B cell (primary cell): ENCODE data around the gene TMEM219. TPM values are rescaled to one million over a fixed set of nuclear protein-coding genes. Genes with fewer than 3 reads are reported as not detected.

Experiments
- ATAC-seq: fragments of 200-7000 bp; cut with Tn5 transposase; one replicate; pipeline ENCODE4 v1.10.0; 2021; ENCODE audit warnings: low read depth, mild to moderate bottlenecking, moderate number of reproducible peaks, moderate library complexity
- CTCF ChIA-PET: fragments of 350-600 bp; sonication (Branson Sonifier 250); formaldehyde crosslinking; loops from one replicate; lab custom pipeline; 2021; ENCODE audit warnings: antibody characterized with exemption, inconsistent platforms; lab: Charles Lee
- POLR2A ChIA-PET: fragments of 350-600 bp; sonication (Branson Sonifier 250); formaldehyde crosslinking; loops from one replicate; lab custom pipeline; 2021; ENCODE audit warnings: antibody characterized with exemption; lab: Charles Lee
- DNase-seq: peaks from one replicate; pipeline ENCODE4 v3.0.0; 2013
- H2AFZ ChIP-seq: 2 replicates; pipeline ENCODE4 v1.6.1; 2012; ENCODE audit warnings: mild to moderate bottlenecking, low read depth, low read length; ENCODE audit not compliant: insufficient read depth, poor library complexity, severe bottlenecking
- H3K27ac ChIP-seq, 2 donors: 1 replicate in 1 of 2; 2 replicates in 1 of 2; pipeline ENCODE4 v1.5.1; 2012 to 2013; ENCODE audit warnings: low read length in 2 of 2, mild to moderate bottlenecking in 2 of 2, moderate library complexity in 1 of 2
- H3K27me3 ChIP-seq, 4 experiments: fragments of 200-600 bp in 1 of 4; sonication (generic) in 1 of 4; replicated peaks in 1 of 4; 1 replicate in 2 of 4; 2 replicates in 2 of 4; pipeline versions ENCODE4 v1.6.1 to v1.7.0; 2013 to 2016; ENCODE audit warnings: low read length in 3 of 4, mild to moderate bottlenecking in 2 of 4, mixed read lengths in 1 of 4, moderate library complexity in 1 of 4; ENCODE audit not compliant: insufficient read depth in 4 of 4, control insufficient read depth in 3 of 4; ENCODE audit errors: control extremely low read depth in 1 of 4
- H3K36me3 ChIP-seq, 2 experiments: replicated peaks in 1 of 2; 1 replicate in 1 of 2; 2 replicates in 1 of 2; pipeline versions ENCODE4 v1.6.1 to v1.7.1; 2013; ENCODE audit warnings: low read length in 1 of 2; ENCODE audit not compliant: insufficient read depth in 2 of 2, control insufficient read depth in 1 of 2; ENCODE audit errors: control extremely low read depth in 1 of 2, extremely low read depth in 1 of 2
- H3K4me1 ChIP-seq, 2 donors: fragments of 200-600 bp in 1 of 2; sonication (generic) in 1 of 2; 1 replicate in 1 of 2; 2 replicates in 1 of 2; pipeline versions ENCODE4 v1.5.1 to v1.6.1; 2013 to 2017; ENCODE audit warnings: low read length in 2 of 2; ENCODE audit not compliant: control insufficient read depth in 2 of 2, insufficient read depth in 2 of 2
- H3K4me2 ChIP-seq: replicated peaks from 2 replicates; pipeline ENCODE3; 2012; ENCODE audit warnings: mild to moderate bottlenecking, low read depth, low read length; ENCODE audit not compliant: poor library complexity, severe bottlenecking
- H3K4me3 ChIP-seq, 5 experiments: fragments of 200-600 bp in 1 of 5; sonication (generic) in 1 of 5; 1 replicate in 3 of 5; 2 replicates in 2 of 5; pipeline versions ENCODE4 v1.5.1 to v1.7.0; 2011 to 2016; ENCODE audit warnings: low read length in 4 of 5, mild to moderate bottlenecking in 4 of 5, low read depth in 2 of 5, control low read depth in 1 of 5, moderate library complexity in 1 of 5; ENCODE audit not compliant: insufficient read depth in 1 of 5; ENCODE audit errors: control extremely low read depth in 1 of 5, extremely low read depth in 1 of 5
- H3K79me2 ChIP-seq: fragments of 200-600 bp; sonication (generic); one replicate; pipeline ENCODE4 v1.6.0; 2016; ENCODE audit warnings: low read length; ENCODE audit not compliant: control insufficient read depth, insufficient read depth
- H3K9ac ChIP-seq: fragments of 200-600 bp; sonication (generic); 2 replicates; pipeline ENCODE4 v1.6.1; 2017; ENCODE audit warnings: mild to moderate bottlenecking, low read length, moderate library complexity
- H3K9me3 ChIP-seq, 3 donors: one replicate each; pipeline versions ENCODE4 v1.6.1 to v1.7.1; 2013; ENCODE audit warnings: low read length in 2 of 3; ENCODE audit not compliant: control insufficient read depth in 2 of 3, insufficient read depth in 1 of 3; ENCODE audit errors: control extremely low read depth in 1 of 3
- H4K20me1 ChIP-seq: 2 replicates; pipeline ENCODE4 v1.6.0; 2012; ENCODE audit warnings: mild to moderate bottlenecking, low read length; ENCODE audit not compliant: insufficient read depth, control insufficient read depth, poor library complexity, severe bottlenecking
- H3K27ac Mint-ChIP-seq: one replicate; pipeline ENCODE4 v1.8.0; 2021; ENCODE audit warnings: mixed read lengths
- H3K27me3 Mint-ChIP-seq: one replicate; pipeline ENCODE4 v1.8.0; 2021; ENCODE audit warnings: mixed read lengths
- H3K4me1 Mint-ChIP-seq: one replicate; pipeline ENCODE4 v1.8.0; 2021; ENCODE audit warnings: mixed read lengths
- H3K4me3 Mint-ChIP-seq: one replicate; pipeline ENCODE4 v1.8.0; 2021; ENCODE audit warnings: mixed read lengths
- H3K9me3 Mint-ChIP-seq: one replicate; pipeline ENCODE4 v1.8.0; 2022; ENCODE audit warnings: mixed read lengths; ENCODE audit not compliant: insufficient read depth
- EZH2 ChIP-seq: IDR thresholded peaks from 2 replicates; pipeline ENCODE4 v1.6.1; 2012; ENCODE audit warnings: borderline replicate concordance, low read depth, mild to moderate bottlenecking, moderate library complexity, low read length; ENCODE audit not compliant: insufficient read depth, poor library complexity, severe bottlenecking
- WGBS: methylation state at CpG from one replicate; pipeline ENCODE4 v1.1.5; 2013; ENCODE audit warnings: missing lambda C conversion rate; ENCODE audit not compliant: insufficient coverage; 5-methylcytosine and 5-hydroxymethylcytosine counted together
- intact Hi-C: fragments of 100-400 bp; cut with micrococcal nuclease; formaldehyde crosslinking; loops from one replicate; pipeline ENCODE4 v1.10.0; 2022
- polyA plus RNA-seq: library from polyadenylated mRNA; depleted of rRNA; stranded (reverse); fragments of >200 nt; gene quantifications from 2 replicates; pipeline ENCODE4 v1.2.3, GENCODE V29; 2012
- total RNA-seq, 2 donors: library from RNA; stranded (reverse); fragments of 120-200 nt in 1 of 2; gene quantifications; 1 replicate in 1 of 2; 2 replicates in 1 of 2; pipeline versions ENCODE4 v1.2.3 to v1.2.4, GENCODE V29; 2013 to 2022
- TF ChIP-seq, protein P1 (sequence below): fragments of 200-600 bp; IDR thresholded peaks from one replicate; pipeline ENCODE4 v1.8.0; 2022; ENCODE audit warnings: antibody characterized with exemption, mild to moderate bottlenecking

The TMEM219 gene
- total and polyA plus RNA-seq, 2 donors (not counting 1 experiment from before 2014, with no cell fraction given): 66.6 to 103 TPM

DNA sequence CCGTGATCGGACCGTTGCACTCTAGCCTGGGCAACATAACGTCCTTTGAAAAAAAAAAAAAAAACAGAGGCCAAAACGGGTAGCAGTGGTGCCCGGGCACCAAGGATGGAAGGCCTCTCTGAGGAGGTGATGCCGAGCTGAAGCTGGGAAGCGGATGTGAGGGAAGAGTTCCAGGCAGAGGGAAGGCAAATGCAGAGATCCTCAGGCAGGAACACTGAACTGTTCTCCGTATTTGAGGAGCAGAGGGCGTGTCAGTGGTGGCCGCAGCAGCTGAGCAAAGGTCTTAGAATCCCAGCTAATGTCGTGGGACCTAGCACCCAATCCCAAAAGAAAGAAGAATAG lies 35.2 kb upstream of the TMEM219 start:
- POLR2A ChIA-PET: interaction anchor here (0.7 to 1.7 kb wide), 4 partner anchors 46 to 165 kb away, joined by 3 to 7 read pairs (median 3); partner anchors contain the start of genes TAOK2 and TBX6
- peaks cover 0 to 13% of the 10 kb centered on the region in 2 experiments for H3K36me3 ChIP-seq

More for the DNA sequence above, 35.2 kb upstream of the TMEM219 start:
- no peaks in the 10 kb centered on the region for H3K27me3 Mint-ChIP-seq
- H3K4me1 Mint-ChIP-seq: peaks cover 25% of the 10 kb centered on the region
- H3K9me3 Mint-ChIP-seq: no peaks in the 10 kb centered on the region
- CTCF ChIA-PET: interaction anchor here (1.4 to 2.0 kb wide), 5 partner anchors 35 to 226 kb away, joined by 5 to 9 read pairs (median 5); partner anchors contain the start of genes CDIPT, TAOK2 and TMEM219
- peak overlapping the region; percentile 96 for H3K27ac Mint-ChIP-seq
- H3K9me3 ChIP-seq: no peaks in the 10 kb centered on the region
- H3K4me3 Mint-ChIP-seq: peak overlapping the region; percentile 91
- H3K27ac ChIP-seq: peak overlapping the region; percentile 80 to 84
- H3K4me2 ChIP-seq: peak overlapping the region; percentile 89
- H3K4me3 ChIP-seq: peak overlapping the region; percentile 48 to 95 (median 84)
- TF ChIP-seq, protein P1, sequence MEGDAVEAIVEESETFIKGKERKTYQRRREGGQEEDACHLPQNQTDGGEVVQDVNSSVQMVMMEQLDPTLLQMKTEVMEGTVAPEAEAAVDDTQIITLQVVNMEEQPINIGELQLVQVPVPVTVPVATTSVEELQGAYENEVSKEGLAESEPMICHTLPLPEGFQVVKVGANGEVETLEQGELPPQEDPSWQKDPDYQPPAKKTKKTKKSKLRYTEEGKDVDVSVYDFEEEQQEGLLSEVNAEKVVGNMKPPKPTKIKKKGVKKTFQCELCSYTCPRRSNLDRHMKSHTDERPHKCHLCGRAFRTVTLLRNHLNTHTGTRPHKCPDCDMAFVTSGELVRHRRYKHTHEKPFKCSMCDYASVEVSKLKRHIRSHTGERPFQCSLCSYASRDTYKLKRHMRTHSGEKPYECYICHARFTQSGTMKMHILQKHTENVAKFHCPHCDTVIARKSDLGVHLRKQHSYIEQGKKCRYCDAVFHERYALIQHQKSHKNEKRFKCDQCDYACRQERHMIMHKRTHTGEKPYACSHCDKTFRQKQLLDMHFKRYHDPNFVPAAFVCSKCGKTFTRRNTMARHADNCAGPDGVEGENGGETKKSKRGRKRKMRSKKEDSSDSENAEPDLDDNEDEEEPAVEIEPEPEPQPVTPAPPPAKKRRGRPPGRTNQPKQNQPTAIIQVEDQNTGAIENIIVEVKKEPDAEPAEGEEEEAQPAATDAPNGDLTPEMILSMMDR: no peak
- TF ChIP-seq EZH2: no peak
- 9% methylated on average over 12 of the region's 12 CpGs for WGBS
- H3K4me1 ChIP-seq: peaks cover 14 to 21% of the 10 kb centered on the region in 2 donors
- H3K9ac ChIP-seq: peak overlapping the region; percentile 90
- peak overlapping the region; percentile 96 for H2AFZ ChIP-seq
- intact Hi-C loops: loop anchor here (1.0 to 10.0 kb wide), 9 partner anchors 26 to 332 kb away; partner anchors contain the start of genes ASPHD1, CDIPT, INO80E and TAOK2
- DNase-seq (no peak), ATAC-seq (no peak)
- peaks cover 29% of the 10 kb centered on the region for H3K79me2 ChIP-seq
- H3K27me3 ChIP-seq: no peaks in the 10 kb centered on the region
- peaks cover 26% of the 10 kb centered on the region for H4K20me1 ChIP-seq
